ENCODE results near the gene NAPSA. TPM values are rescaled to one million over a fixed set of nuclear protein-coding genes. Genes with fewer than 3 reads are reported as not detected.
"Not testable (repeated sequence)": the region's sequence is repeated elsewhere in the genome, so short reads cannot be mapped to it uniquely, and the experiment has no call there.

The NAPSA gene
- polyA plus RNA-seq, 4 donors: 8.5 to 11.2 (median 9.6) TPM

DNA sequence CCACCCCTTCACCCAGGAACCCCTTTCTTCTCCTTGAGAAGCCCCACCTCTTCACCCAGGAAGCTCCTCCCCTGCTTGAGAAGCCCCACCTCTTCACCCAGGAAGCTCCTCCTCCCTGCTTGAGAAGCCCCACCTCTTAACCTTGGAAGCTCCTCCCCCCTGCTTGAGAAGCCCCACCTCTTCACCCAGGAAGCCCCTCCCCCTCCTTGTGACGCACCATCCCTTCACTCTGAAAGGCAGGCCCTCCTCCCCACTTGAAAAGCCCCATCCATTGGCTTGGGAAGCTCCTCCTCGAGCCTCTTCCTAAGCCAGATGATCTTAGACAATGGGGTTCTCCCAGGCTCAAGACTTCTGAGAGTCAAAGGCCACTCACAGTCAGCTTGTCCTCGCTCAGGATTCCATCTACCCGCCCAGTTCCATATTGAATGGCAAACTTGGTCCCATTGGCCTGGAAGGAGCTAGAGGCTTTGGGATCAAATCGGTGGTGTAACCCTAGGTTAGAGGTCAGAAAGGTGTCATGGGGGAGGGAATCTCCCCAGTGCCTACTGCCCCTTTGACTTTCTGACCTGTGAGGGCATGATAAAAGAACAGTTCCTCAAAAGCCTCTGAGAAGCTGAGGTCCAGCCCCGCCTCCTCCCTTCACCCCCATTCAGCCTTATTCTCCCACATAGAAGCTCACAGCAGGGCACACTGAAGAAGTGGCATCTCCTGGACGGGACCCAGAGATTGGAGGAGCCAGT lies 4.0 kb downstream of the NAPSA start:
- no peak for DNase-seq (ENCODE audit: low read depth in 4 of 4, low spot score in 3 of 4)

- DNase-seq (ENCODE audit: low read depth in 4 of 4, low spot score in 3 of 4): no peak
Measured at GRCh38 chr19:50359328-50359818, 6.1 kb downstream of the NAPSA start.

DNA sequence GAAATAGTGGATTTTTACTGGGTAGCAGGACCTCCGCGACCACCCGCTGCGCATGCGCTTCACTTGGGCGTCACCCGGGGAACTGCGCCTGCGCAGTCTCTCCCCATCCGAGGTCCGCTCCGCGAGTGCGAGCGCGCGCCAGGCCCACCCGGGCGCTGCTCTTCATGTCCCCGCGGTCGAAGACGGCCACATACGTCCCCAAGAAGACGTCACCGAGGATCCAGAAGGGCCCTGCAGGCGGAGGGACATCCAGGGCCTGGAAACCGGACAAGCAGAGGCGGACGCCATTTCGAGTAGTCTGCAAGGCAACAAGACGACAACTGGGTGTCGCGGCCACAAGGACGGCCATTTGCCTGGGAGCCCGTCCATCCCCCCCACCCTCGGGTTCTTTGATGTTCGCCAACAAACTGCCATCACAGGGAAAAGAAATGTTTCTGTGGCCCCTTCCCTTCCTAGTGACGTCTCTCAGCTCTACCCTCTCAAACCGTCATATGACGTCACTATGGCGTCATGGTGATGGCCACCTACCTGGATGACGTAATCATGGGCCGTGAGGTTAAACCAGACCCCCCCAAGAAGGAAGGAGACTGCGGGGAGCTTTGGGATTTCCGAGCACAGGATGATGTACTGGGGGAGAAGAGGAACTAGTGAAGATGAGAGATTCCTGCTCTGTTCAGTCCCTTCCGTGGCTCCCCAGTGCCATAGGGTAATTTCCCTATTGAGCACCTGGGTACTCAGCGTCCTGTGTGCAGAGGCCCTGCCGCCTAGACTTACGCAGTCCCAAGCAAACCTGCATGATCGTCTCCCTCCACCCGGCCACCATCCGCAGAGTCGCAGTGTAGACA lies 6.7 kb downstream of the NAPSA start:
- DNase-seq (ENCODE audit: low read depth in 4 of 4, low spot score in 3 of 4): peak in 3 of 4 donors; percentile 48 to 81 (median 52)

DNA sequence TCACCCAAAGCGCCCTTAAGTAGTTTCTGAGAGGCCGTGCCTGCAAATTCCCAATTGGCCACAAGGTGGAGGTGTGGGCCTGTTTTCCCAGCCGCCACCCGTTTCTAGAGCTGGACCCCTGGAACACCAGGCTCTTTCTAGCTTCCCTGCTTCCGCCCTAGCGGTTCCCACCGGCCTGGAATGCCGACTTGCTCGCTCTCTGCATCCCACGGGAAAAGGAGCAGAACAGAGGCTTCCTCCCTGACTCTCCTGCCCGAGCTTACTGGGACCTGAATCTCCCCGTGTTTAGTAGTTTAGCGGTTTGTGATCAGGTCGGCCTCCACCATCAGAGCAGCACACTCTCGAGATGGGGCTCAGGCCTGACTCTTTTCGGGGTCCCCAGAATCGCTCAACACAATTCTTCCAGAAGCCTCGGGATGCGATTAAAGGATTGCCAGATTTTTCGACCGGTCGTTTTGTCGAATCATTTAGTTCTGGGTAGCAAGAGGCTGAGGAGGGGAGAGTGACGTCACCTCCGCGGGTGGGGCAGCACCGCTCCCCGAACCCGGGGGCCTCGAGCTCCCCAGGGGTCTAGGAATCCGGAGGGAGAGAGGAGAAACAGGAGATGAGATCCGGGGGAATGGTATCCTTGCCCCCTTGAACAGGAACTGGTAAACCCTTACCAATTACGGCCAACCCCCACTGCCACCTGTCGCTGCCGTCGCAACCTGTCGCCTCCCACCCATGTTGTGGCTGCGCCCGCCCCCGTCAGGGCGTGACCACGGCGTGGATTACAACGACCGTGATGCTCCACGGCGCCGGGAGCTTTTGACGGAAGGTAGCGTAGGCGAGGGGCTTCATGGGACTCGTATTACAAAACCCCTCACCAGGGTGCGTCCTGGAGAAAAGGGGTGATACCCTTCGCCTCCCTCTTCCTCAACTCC lies 8.0 kb downstream of the NAPSA start:
- peak in 2 of 4 donors; percentile 56 to 59 for DNase-seq (ENCODE audit: low read depth in 4 of 4, low spot score in 3 of 4)

DNA sequence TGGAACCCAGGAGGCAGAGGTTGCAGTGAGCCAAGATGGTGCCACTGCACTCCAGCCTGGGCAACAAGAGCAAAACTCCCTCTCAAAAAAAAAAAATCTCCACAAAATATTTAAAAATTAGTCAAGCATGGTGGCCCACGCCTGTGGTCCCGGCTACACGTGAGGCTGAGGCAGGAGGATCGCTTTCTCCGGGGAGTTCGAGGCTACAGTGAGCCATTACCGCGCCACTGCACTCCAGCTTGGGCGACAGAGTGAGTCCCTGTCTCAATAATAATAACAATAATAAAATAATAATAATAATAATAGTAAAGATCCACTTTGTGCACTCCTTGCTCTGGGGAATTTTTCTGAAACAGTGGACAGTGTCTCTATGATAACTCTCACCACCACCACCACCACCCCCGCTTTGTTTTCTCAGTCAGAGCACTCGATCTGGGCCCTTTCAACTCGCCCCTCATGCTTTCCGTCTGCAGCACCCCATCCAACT lies 8.7 kb downstream of the NAPSA start:
- no peak for DNase-seq (ENCODE audit: low read depth in 4 of 4, low spot score in 3 of 4)

DNA sequence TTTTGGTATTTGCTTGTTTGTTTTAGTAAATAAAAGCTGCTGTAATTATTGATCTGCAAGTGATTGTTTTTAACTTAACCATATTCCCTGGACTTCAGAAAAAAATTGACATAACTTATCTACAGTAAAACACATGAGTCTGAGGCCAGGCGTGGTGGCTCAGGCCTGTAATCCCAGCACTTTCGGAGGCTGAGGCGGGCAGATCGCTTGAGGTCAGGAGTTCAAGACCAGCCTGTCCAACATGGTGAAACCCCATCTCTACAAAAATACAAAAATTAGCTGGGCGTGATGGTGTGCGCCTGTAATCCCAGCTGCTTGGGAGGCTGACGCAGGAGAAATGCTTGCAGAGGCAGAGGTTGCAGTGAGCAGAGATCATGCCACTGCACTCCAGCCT lies 12.0 kb downstream of the NAPSA start:
- DNase-seq (ENCODE audit: low read depth in 4 of 4, low spot score in 3 of 4): not testable (repeated sequence)

DNA sequence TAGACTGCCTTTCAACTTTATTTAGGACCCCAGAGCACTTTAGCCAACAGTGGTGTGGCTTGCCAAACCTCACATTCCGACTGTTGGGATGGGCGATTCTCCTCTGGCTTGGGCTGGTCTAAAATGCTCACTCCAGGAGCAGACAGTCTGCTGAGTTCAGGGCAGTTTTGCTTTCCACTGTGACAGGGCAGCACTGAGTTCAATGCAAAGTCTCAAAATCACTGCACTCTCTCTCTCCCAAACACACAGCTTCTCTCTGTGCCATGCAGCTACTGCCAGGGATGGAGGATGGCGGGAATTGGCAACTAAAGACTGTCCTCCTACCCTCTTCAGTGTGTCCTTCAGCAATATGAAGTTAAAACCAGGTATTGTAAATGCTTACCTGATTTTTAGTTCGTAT lies 13.2 kb downstream of the NAPSA start:
- DNase-seq (ENCODE audit: low read depth in 4 of 4, low spot score in 3 of 4): no peak

GRCh38 chr19:50349277-50350057 lies 16.0 kb downstream of the NAPSA start:
- no peak for DNase-seq (ENCODE audit: low read depth in 4 of 4, low spot score in 3 of 4)

- not testable (repeated sequence) for DNase-seq (ENCODE audit: low read depth in 4 of 4, low spot score in 3 of 4)
Measured at GRCh38 chr19:50347089-50347581, 18.3 kb downstream of the NAPSA start.

DNA sequence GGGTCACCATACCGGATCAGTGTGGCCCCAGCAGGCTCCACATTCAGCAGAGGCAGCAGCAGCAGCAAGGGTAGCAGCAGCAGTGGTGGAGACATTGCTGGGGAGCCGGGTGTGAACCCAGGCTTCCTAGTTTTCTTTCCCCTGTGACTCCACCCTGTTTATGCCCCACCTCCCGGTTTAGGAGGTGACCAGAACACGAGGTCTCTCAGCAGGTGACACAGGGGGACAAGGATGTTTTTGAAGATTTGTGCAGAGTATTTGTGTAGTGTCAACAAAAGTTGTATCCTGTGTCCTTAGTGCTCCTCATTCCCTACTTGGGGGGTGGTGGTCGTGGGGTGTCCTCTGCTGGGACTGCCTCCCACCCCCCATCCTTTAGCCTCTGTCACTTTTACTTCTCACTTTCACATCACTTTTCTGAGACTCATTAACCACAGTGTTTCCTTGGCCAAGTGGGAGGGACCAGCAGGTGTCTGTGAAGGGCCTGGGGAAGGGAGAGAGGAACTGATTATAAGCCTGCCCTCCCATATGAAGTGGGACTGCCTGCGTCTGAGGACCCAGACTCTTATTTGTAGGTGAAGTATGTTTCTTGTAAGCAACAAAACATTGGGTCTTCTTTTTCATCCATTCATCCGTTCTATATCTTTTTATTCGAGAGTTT lies 20.6 kb downstream of the NAPSA start:
- no peak for DNase-seq (ENCODE audit: low read depth in 4 of 4, low spot score in 3 of 4)

GRCh38 chr19:50341091-50341564 lies 24.3 kb downstream of the NAPSA start:
- no peak for DNase-seq (ENCODE audit: low read depth in 4 of 4, low spot score in 3 of 4)

DNA sequence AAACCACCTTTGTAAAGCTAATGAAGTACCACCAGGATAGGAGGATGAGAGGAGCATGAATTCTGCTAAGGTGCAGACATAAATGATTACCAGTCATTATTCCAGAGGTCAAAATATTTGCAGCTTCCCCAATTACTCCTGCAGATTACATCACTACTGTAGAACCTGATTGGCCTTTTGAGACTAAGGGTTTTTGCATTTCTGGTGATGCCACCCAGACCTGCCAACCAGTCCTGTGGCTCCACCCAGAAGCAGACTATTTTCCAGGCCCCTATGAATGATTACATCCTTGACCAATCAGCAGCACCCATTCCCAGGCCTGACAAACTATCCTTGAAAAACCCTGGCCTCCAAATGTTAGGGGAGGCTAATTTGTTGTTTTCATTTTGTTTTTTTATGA lies 25.1 kb downstream of the NAPSA start:
- no peak for DNase-seq (ENCODE audit: low read depth in 4 of 4, low spot score in 3 of 4)

DNA sequence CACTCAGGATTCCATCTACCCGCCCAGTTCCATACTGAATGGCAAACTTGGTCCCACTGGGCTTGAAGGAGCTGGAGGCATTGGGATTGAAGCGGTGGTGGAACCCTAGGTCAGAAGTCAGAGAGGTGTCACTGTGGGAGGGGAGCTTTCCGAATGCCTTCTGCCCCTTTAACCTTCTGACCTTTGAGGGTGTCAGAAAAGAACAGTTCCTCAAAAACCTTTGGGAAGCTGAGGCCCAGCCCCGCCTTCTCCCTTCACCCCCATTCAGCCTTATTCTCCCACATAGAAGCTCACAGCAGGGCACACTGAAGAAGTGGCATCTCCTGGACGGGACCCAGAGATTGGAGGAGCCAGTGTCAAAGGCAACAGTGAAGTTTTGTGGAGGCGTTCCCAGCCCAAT lies 28.4 kb downstream of the NAPSA start:
- DNase-seq (ENCODE audit: low read depth in 4 of 4, low spot score in 3 of 4): not testable (repeated sequence)

- DNase-seq (ENCODE audit: low read depth in 4 of 4, low spot score in 3 of 4): no peak
Measured at GRCh38 chr19:50334741-50335421, 30.6 kb downstream of the NAPSA start.

GRCh38 chr19:50333737-50334617 lies 31.5 kb downstream of the NAPSA start:
- peak in 3 of 4 donors; percentile 68 to 94 (median 75) for DNase-seq (ENCODE audit: low read depth in 4 of 4, low spot score in 3 of 4)

- DNase-seq (ENCODE audit: low read depth in 4 of 4, low spot score in 3 of 4): peak; percentile 83 to 89 (median 87)
Measured at GRCh38 chr19:50333235-50333736, 32.2 kb downstream of the NAPSA start.

Data from right renal pelvis (tissue), 4 donors.